A673 (cell line): ENCODE results near the gene RNF2. TPM values are rescaled to one million over a fixed set of nuclear protein-coding genes. Genes with fewer than 3 reads are reported as not detected.

Experiments
- BruUV-seq: library from RNA; stranded (reverse); fragments of 400-500 nt; replicated peaks from 2 replicates; lab custom pipeline; 2021; lab: Mats Ljungman, UMichigan
- CTCF ChIA-PET: fragments of 300-600 bp; sonication (Branson Sonifier 250); formaldehyde crosslinking; loops from one replicate; lab custom pipeline; 2022; ENCODE audit warnings: antibody characterized with exemption; lab: Charles Lee
- POLR2A ChIA-PET: fragments of 300-600 bp; sonication (Branson Sonifier 250); formaldehyde crosslinking; loops from one replicate; lab custom pipeline; 2022; ENCODE audit warnings: antibody characterized with exemption; ENCODE audit not compliant: low non-redundant PET; lab: Charles Lee
- DNase-seq: peaks from one replicate; pipeline ENCODE4 v3.0.0-alpha.2; 2015; ENCODE audit warnings: low spot score
- H3K27ac ChIP-seq: fragments of 200-600 bp; sonication (generic); 2 replicates; pipeline ENCODE4 v1.5.1; 2016; ENCODE audit warnings: mixed run types, low read depth, mild to moderate bottlenecking, mixed read lengths, antibody characterized with exemption, low read length; ENCODE audit not compliant: poor library complexity, severe bottlenecking
- H3K27me3 ChIP-seq: fragments of 200-600 bp; sonication (generic); replicated peaks from 2 replicates; pipeline ENCODE4 v1.6.1; 2017; ENCODE audit warnings: mixed run types, low read depth, mild to moderate bottlenecking, mixed read lengths, antibody characterized with exemption, low read length; ENCODE audit not compliant: insufficient read depth, poor library complexity
- H3K36me3 ChIP-seq: fragments of 200-600 bp; sonication (generic); 2 replicates; pipeline ENCODE4 v1.6.1; 2016; ENCODE audit warnings: mixed run types, mild to moderate bottlenecking, mixed read lengths, antibody characterized with exemption, low read length; ENCODE audit not compliant: insufficient read depth, poor library complexity, severe bottlenecking
- H3K4me1 ChIP-seq: fragments of 200-600 bp; sonication (generic); 2 replicates; pipeline ENCODE4 v1.6.1; 2017; ENCODE audit warnings: mixed run types, mild to moderate bottlenecking, mixed read lengths, antibody characterized with exemption, low read length; ENCODE audit not compliant: insufficient read depth, poor library complexity, severe bottlenecking
- H3K4me3 ChIP-seq: fragments of 200-600 bp; sonication (generic); 2 replicates; pipeline ENCODE4 v1.5.1; 2016; ENCODE audit warnings: low read depth, mixed run types, mild to moderate bottlenecking, mixed read lengths, low read length; ENCODE audit not compliant: poor library complexity, severe bottlenecking
- H3K9me3 ChIP-seq: fragments of 200-600 bp; sonication (generic); 2 replicates; pipeline ENCODE4 v1.6.1; 2016; ENCODE audit warnings: mixed run types, low read depth, mild to moderate bottlenecking, mixed read lengths, antibody characterized with exemption, low read length; ENCODE audit not compliant: poor library complexity, severe bottlenecking
- CTCF ChIP-seq: fragments of 300-800, 200-600 bp; sonication (generic); conservative IDR thresholded peaks from 2 replicates; pipeline ENCODE4 v1.5.1; 2017; ENCODE audit warnings: low read depth, mild to moderate bottlenecking, antibody characterized with exemption, low read length, moderate library complexity, mixed read lengths
- EZH2 ChIP-seq: fragments of 200-600 bp; sonication (generic); IDR thresholded peaks from 2 replicates; pipeline ENCODE4 v1.6.1; 2017; ENCODE audit warnings: borderline replicate concordance, low read depth, mild to moderate bottlenecking, mixed read lengths, antibody characterized with exemption, low read length; ENCODE audit not compliant: poor library complexity, severe bottlenecking
- intact Hi-C: fragments of 100-400 bp; cut with micrococcal nuclease; formaldehyde crosslinking; loops from one replicate; pipeline ENCODE4 v1.10.0; 2022; ENCODE audit not compliant: unreplicated experiment
- total RNA-seq: library from RNA; stranded (reverse); gene quantifications from 2 replicates; pipeline ENCODE4 v1.2.3, GENCODE V29; 2021

Gene RNF2
- total RNA-seq, 1 experiment from 2014 or later: 50.8 TPM

- TF ChIP-seq CTCF (no peak), EZH2 (no peak)
- CTCF ChIA-PET: no interaction called here
- H3K4me3 ChIP-seq: no peak overlapping the region
- no peaks in the 10 kb centered on the region for H3K36me3 ChIP-seq
- intact Hi-C loops: no loop called here
- POLR2A ChIA-PET: no interaction called here
- DNase-seq: no peak
- no peaks in the 10 kb centered on the region for H3K27me3 ChIP-seq
- no peaks in the 10 kb centered on the region for H3K9me3 ChIP-seq
- no peak overlapping the region for H3K27ac ChIP-seq
- BruUV-seq: no TSS peak
- H3K4me1 ChIP-seq: peaks cover under 1% of the 10 kb centered on the region
Measured at GRCh38 chr1:185041742-185042141, 3.6 kb upstream of the RNF2 start.

- peaks cover 10% of the 10 kb centered on the region for H3K4me1 ChIP-seq
- POLR2A ChIA-PET: no interaction called here
- DNase-seq: no peak
- H3K27ac ChIP-seq: no peak overlapping the region
- no TSS peak for BruUV-seq
- no peak overlapping the region for H3K4me3 ChIP-seq
- no peaks in the 10 kb centered on the region for H3K36me3 ChIP-seq
- CTCF ChIA-PET: no interaction called here
- no peaks in the 10 kb centered on the region for H3K9me3 ChIP-seq
- intact Hi-C loops: no loop called here
- no peaks in the 10 kb centered on the region for H3K27me3 ChIP-seq
- TF ChIP-seq EZH2 (no peak), CTCF (no peak)
Measured at GRCh38 chr1:185042737-185043136, 2.6 kb upstream of the RNF2 start.

GRCh38 chr1:185044387-185044786 lies 971 bp upstream of the RNF2 start:
- TF ChIP-seq EZH2: no peak
- no peak for TF ChIP-seq CTCF
- no TSS peak for BruUV-seq
- POLR2A ChIA-PET: no interaction called here

More at GRCh38 chr1:185044387-185044786, 971 bp upstream of the RNF2 start:
- Histone ChIP-seq H3K4me1 (peaks cover 15% of the 10 kb centered on the region), H3K27ac (no peak overlapping the region), H3K27me3 (no peaks in the 10 kb centered on the region), H3K36me3 (no peaks in the 10 kb centered on the region), H3K9me3 (no peaks in the 10 kb centered on the region), H3K4me3 (no peak overlapping the region)
- CTCF ChIA-PET: no interaction called here
- no peak for DNase-seq
- intact Hi-C loops: no loop called here
